Measurements from ENCODE around the gene PABPN1.
"Not testable (repeated sequence)": the region's sequence is repeated elsewhere in the genome, so short reads cannot be mapped to it uniquely, and the experiment has no call there.

GRCh38 chr14:23325746-23326145, 4.5 kb downstream of the PABPN1 start:
- TF ChIP-seq CTCF (conservative IDR thresholded peaks at IDR 0.05; ENCODE audit: low read length); EZH2phosphoT487 (IDR thresholded peaks at IDR 0.05; ENCODE audit: borderline replicate concordance, low read depth, low read length): not testable (repeated sequence)
